HepG2 (cell line): ENCODE measurements around the gene TAS2R1.

Experiments used
- CTCF ChIP-seq: sonication (generic); formaldehyde crosslinking; IDR thresholded peaks from 2 replicates; pipeline ENCODE4 v1.5.0; 2020; ENCODE audit warnings: mild to moderate bottlenecking, missing genetic modification reagents, moderate library complexity
- MAX ChIP-seq: IDR thresholded peaks from 2 replicates; pipeline ENCODE4 v1.6.1; 2012; ENCODE audit warnings: inconsistent platforms
- MED1 ChIP-seq: sonication (generic); formaldehyde crosslinking; IDR thresholded peaks from 2 replicates; pipeline ENCODE4 v1.4.0; 2020; ENCODE audit warnings: missing genetic modification reagents
- SRSF1 ChIP-seq: fragments of 200-400 bp; formaldehyde crosslinking; optimal IDR thresholded peaks from 2 replicates; pipeline ENCODE3; 2017; ENCODE audit warnings: mild to moderate bottlenecking, low read depth, low read length, moderate library complexity

- TF ChIP-seq MED1 (no peak), CTCF (CRISPR knock-in tag) (no peak), SRSF1 (no peak), MAX (no peak)
Measured at GRCh38 chr5:9599391-9599790, 30.8 kb downstream of the TAS2R1 start.
